ENCODE data around the gene LAMA3.

LAMA3 gene

DNA sequence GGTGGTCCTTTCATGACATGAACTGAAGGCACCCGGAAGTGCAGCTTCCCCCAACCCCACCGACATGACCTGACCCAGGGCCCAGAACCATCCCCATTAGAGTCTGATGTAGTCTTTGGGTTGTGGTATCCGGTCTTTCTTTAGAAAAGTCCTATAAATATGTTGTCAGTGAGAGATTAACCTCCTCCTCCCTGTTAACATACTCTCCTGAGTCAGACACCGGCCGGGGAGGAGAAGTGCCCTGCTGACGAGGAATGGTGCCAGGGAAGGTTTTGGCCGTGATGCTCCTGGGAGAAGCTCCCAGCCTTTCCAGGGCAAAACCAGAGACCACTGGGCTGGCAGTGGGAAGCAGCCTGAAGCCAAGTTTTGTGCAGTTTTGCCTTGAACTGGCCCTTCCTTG lies 109.0 kb downstream of the LAMA3 start:
- no peak overlapping the region for H3K27ac ChIP-seq (replicated peaks; ENCODE audit: low read length)
- no peak for DNase-seq (ENCODE audit: low spot score)
- peaks cover 0 to 1% of the 10 kb centered on the region in 2 donors for H3K4me1 ChIP-seq (ENCODE audit: control insufficient read depth in 2 of 2, insufficient read depth in 1 of 2, low read depth in 1 of 2, low read length in 2 of 2)
- no peak overlapping the region for H3K4me3 ChIP-seq (ENCODE audit: low read length in 2 of 2)
- H3K9ac ChIP-seq (ENCODE audit: low read depth, low read length, poor library complexity), result no peak overlapping the region
- no peak overlapping the region for H3K23ac ChIP-seq (ENCODE audit: low read depth, low read length, poor library complexity)
- no peak overlapping the region for H3K18ac ChIP-seq (ENCODE audit: low read length)
- H2AFZ ChIP-seq (ENCODE audit: low read length), result no peak overlapping the region
- no peak overlapping the region for H3K14ac ChIP-seq (ENCODE audit: low read length)
- H3K79me1 ChIP-seq (ENCODE audit: low read depth, low read length), result no peaks in the 10 kb centered on the region
- H2AK5ac ChIP-seq (ENCODE audit: low read depth, low read length), result no peak overlapping the region
- H4K8ac ChIP-seq (ENCODE audit: low read depth, low read length), result no peak overlapping the region
- H2BK15ac ChIP-seq (ENCODE audit: low read length), result no peak overlapping the region
- H2BK12ac ChIP-seq (ENCODE audit: low read length), result no peak overlapping the region
- no peak overlapping the region for H3K4ac ChIP-seq (ENCODE audit: low read length)
- no peak overlapping the region for H2BK120ac ChIP-seq (ENCODE audit: low read depth, low read length)
- no peaks in the 10 kb centered on the region for H3K27me3 ChIP-seq (ENCODE audit: control insufficient read depth in 3 of 3, insufficient read depth in 3 of 3, low read depth in 1 of 3, low read length in 3 of 3)
- no peaks in the 10 kb centered on the region for H3K36me3 ChIP-seq (replicated peaks in 1 of 2; ENCODE audit: control insufficient read depth in 2 of 2, insufficient read depth in 2 of 2, low read length in 2 of 2)
- no peaks in the 10 kb centered on the region for H3K9me3 ChIP-seq (replicated peaks in 1 of 2; ENCODE audit: control insufficient read depth in 2 of 2, insufficient read depth in 1 of 2, low read depth in 1 of 2, low read length in 2 of 2)
- H4K91ac ChIP-seq (ENCODE audit: low read depth, low read length, poor library complexity), result no peak overlapping the region
- no peak overlapping the region for H2BK5ac ChIP-seq (ENCODE audit: low read length)
- WGBS, 2 donors (ENCODE audit: extremely low coverage in 2 of 2, insufficient read length in 2 of 2, insufficient replicate concordance in 1 of 2), result no CpG with 5 or more reads among the region's 7 CpGs
- no peak overlapping the region for H3K4me2 ChIP-seq (ENCODE audit: insufficient read depth, low read length, poor library complexity, severe bottlenecking)

DNA sequence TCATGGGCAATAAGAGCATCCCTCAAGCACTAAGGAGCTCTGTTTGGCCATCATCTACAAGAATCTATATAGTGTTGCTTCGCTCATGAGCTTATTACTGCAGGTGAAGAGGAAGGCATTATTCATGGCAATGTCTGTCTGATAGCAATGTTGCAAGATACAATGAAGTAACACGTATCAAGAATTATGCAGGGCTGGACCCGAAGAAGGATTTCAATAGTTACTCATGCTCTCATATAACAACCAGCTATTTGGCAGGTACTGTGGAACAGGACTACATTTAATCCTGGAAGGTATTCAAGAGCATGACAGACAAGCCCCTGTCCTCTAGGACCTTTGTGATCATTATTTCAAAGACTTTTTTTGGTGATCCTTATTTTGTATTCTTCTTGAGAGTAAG lies 109.6 kb downstream of the LAMA3 start:
- WGBS, 2 donors (ENCODE audit: extremely low coverage in 2 of 2, insufficient read length in 2 of 2, insufficient replicate concordance in 1 of 2), result no CpG with 5 or more reads among the region's 3 CpGs
- H3K18ac ChIP-seq (ENCODE audit: low read length), result no peak overlapping the region
- H3K27me3 ChIP-seq (ENCODE audit: control insufficient read depth in 3 of 3, insufficient read depth in 3 of 3, low read depth in 1 of 3, low read length in 3 of 3), result no peaks in the 10 kb centered on the region
- no peak overlapping the region for H3K23ac ChIP-seq (ENCODE audit: low read depth, low read length, poor library complexity)
- H2BK12ac ChIP-seq (ENCODE audit: low read length), result no peak overlapping the region
- H3K4me3 ChIP-seq (ENCODE audit: low read length in 2 of 2), result no peak overlapping the region
- H3K9me3 ChIP-seq (replicated peaks in 1 of 2; ENCODE audit: control insufficient read depth in 2 of 2, insufficient read depth in 1 of 2, low read depth in 1 of 2, low read length in 2 of 2), result no peaks in the 10 kb centered on the region
- no peak overlapping the region for H2AFZ ChIP-seq (ENCODE audit: low read length)
- no peak for DNase-seq (ENCODE audit: low spot score)
- no peak overlapping the region for H2BK15ac ChIP-seq (ENCODE audit: low read length)
- H2AK5ac ChIP-seq (ENCODE audit: low read depth, low read length), result no peak overlapping the region
- H4K91ac ChIP-seq (ENCODE audit: low read depth, low read length, poor library complexity), result no peak overlapping the region
- H4K8ac ChIP-seq (ENCODE audit: low read depth, low read length), result no peak overlapping the region
- no peaks in the 10 kb centered on the region for H3K79me1 ChIP-seq (ENCODE audit: low read depth, low read length)
- H2BK5ac ChIP-seq (ENCODE audit: low read length), result no peak overlapping the region
- H3K14ac ChIP-seq (ENCODE audit: low read length), result no peak overlapping the region
- H3K4me1 ChIP-seq (ENCODE audit: control insufficient read depth in 2 of 2, insufficient read depth in 1 of 2, low read depth in 1 of 2, low read length in 2 of 2), result peaks cover 0 to 1% of the 10 kb centered on the region in 2 donors
- H3K9ac ChIP-seq (ENCODE audit: low read depth, low read length, poor library complexity), result no peak overlapping the region
- H3K4me2 ChIP-seq (ENCODE audit: insufficient read depth, low read length, poor library complexity, severe bottlenecking), result no peak overlapping the region
- no peak overlapping the region for H3K27ac ChIP-seq (replicated peaks; ENCODE audit: low read length)
- no peak overlapping the region for H3K4ac ChIP-seq (ENCODE audit: low read length)
- H3K36me3 ChIP-seq (replicated peaks in 1 of 2; ENCODE audit: control insufficient read depth in 2 of 2, insufficient read depth in 2 of 2, low read length in 2 of 2), result no peaks in the 10 kb centered on the region
- no peak overlapping the region for H2BK120ac ChIP-seq (ENCODE audit: low read depth, low read length)

DNA sequence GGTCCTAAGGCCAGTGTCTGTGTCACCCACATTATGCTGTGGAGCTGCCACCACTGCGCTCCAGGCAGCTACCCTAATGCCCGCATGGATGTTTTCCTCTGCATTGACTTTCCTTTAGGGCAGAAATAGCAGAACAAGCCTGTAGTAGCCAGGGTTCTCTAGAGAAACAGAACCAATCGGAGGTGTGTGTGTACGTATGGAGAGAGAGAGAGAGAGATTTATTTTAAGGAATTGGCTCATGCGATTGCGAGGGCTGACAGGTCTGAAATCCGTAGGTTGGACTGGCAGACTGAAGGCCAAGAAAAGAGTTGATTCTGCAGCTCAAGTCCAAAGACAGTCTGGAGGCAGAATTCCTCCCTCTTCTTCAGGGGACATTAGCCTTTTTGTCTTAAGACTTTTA lies 110.3 kb downstream of the LAMA3 start:
- Histone ChIP-seq H3K9me3 (replicated peaks in 1 of 2; ENCODE audit: control insufficient read depth in 2 of 2, insufficient read depth in 1 of 2, low read depth in 1 of 2, low read length in 2 of 2) (no peaks in the 10 kb centered on the region), H2AFZ (ENCODE audit: low read length) (no peak overlapping the region), H3K4me1 (ENCODE audit: control insufficient read depth in 2 of 2, insufficient read depth in 1 of 2, low read depth in 1 of 2, low read length in 2 of 2) (peaks cover 0 to 1% of the 10 kb centered on the region in 2 donors), H3K79me1 (ENCODE audit: low read depth, low read length) (no peaks in the 10 kb centered on the region), H3K18ac (ENCODE audit: low read length) (no peak overlapping the region), H2BK120ac (ENCODE audit: low read depth, low read length) (no peak overlapping the region), H3K14ac (ENCODE audit: low read length) (no peak overlapping the region), H3K27me3 (ENCODE audit: control insufficient read depth in 3 of 3, insufficient read depth in 3 of 3, low read depth in 1 of 3, low read length in 3 of 3) (no peaks in the 10 kb centered on the region), H3K4me3 (ENCODE audit: low read length in 2 of 2) (no peak overlapping the region), H2BK12ac (ENCODE audit: low read length) (no peak overlapping the region), H3K4me2 (ENCODE audit: insufficient read depth, low read length, poor library complexity, severe bottlenecking) (no peak overlapping the region), H2BK15ac (ENCODE audit: low read length) (no peak overlapping the region), H4K91ac (ENCODE audit: low read depth, low read length, poor library complexity) (no peak overlapping the region), H3K4ac (ENCODE audit: low read length) (no peak overlapping the region), H3K9ac (ENCODE audit: low read depth, low read length, poor library complexity) (no peak overlapping the region), H4K8ac (ENCODE audit: low read depth, low read length) (no peak overlapping the region), H2AK5ac (ENCODE audit: low read depth, low read length) (no peak overlapping the region), H2BK5ac (ENCODE audit: low read length) (no peak overlapping the region), H3K27ac (replicated peaks; ENCODE audit: low read length) (no peak overlapping the region), H3K23ac (ENCODE audit: low read depth, low read length, poor library complexity) (no peak overlapping the region), H3K36me3 (replicated peaks in 1 of 2; ENCODE audit: control insufficient read depth in 2 of 2, insufficient read depth in 2 of 2, low read length in 2 of 2) (no peaks in the 10 kb centered on the region)
- no peak for DNase-seq (ENCODE audit: low spot score)
- WGBS, 2 donors (ENCODE audit: extremely low coverage in 2 of 2, insufficient read length in 2 of 2, insufficient replicate concordance in 1 of 2), result 100% methylated on average over 3 of the region's 7 CpGs; no CpG with 5 or more reads in 1 of the 2 donors

DNA sequence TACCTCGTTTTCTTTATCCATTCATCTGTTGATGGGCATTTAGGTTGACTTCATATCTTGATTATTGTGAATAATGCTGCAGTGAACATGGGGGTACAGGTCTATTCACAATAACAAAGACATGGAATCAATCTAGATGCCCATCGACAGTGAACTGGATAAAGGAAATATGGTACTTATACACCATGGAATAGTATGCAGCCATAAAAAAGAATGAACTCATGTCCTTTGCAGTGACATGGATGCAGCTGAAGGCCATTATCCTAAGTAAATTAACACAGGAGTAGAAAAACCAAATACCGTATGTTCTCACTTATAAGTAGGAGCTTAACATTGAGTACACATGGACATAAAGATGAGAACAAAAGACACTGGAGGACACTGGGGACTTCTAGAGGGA lies 111.6 kb downstream of the LAMA3 start:
- DNase-seq (ENCODE audit: low spot score), result no peak
- H3K4me2 ChIP-seq (ENCODE audit: insufficient read depth, low read length, poor library complexity, severe bottlenecking), result no peak overlapping the region
- H3K27ac ChIP-seq (replicated peaks; ENCODE audit: low read length), result no peak overlapping the region
- no peak overlapping the region for H3K18ac ChIP-seq (ENCODE audit: low read length)
- no peaks in the 10 kb centered on the region for H3K79me1 ChIP-seq (ENCODE audit: low read depth, low read length)
- no peak overlapping the region for H4K8ac ChIP-seq (ENCODE audit: low read depth, low read length)
- no peak overlapping the region for H2BK12ac ChIP-seq (ENCODE audit: low read length)
- no CpG with 5 or more reads among the region's 3 CpGs for WGBS, 2 donors (ENCODE audit: extremely low coverage in 2 of 2, insufficient read length in 2 of 2, insufficient replicate concordance in 1 of 2)
- no peak overlapping the region for H2BK120ac ChIP-seq (ENCODE audit: low read depth, low read length)
- H3K27me3 ChIP-seq (ENCODE audit: control insufficient read depth in 3 of 3, insufficient read depth in 3 of 3, low read depth in 1 of 3, low read length in 3 of 3), result no peaks in the 10 kb centered on the region
- no peak overlapping the region for H2BK15ac ChIP-seq (ENCODE audit: low read length)
- no peak overlapping the region for H2AFZ ChIP-seq (ENCODE audit: low read length)
- no peaks in the 10 kb centered on the region for H3K9me3 ChIP-seq (replicated peaks in 1 of 2; ENCODE audit: control insufficient read depth in 2 of 2, insufficient read depth in 1 of 2, low read depth in 1 of 2, low read length in 2 of 2)
- H2BK5ac ChIP-seq (ENCODE audit: low read length), result no peak overlapping the region
- no peak overlapping the region for H3K4me3 ChIP-seq (ENCODE audit: low read length in 2 of 2)
- H3K23ac ChIP-seq (ENCODE audit: low read depth, low read length, poor library complexity), result no peak overlapping the region
- no peak overlapping the region for H4K91ac ChIP-seq (ENCODE audit: low read depth, low read length, poor library complexity)
- no peak overlapping the region for H3K9ac ChIP-seq (ENCODE audit: low read depth, low read length, poor library complexity)
- H3K14ac ChIP-seq (ENCODE audit: low read length), result no peak overlapping the region
- no peak overlapping the region for H3K4ac ChIP-seq (ENCODE audit: low read length)
- H3K36me3 ChIP-seq (replicated peaks in 1 of 2; ENCODE audit: control insufficient read depth in 2 of 2, insufficient read depth in 2 of 2, low read length in 2 of 2), result no peaks in the 10 kb centered on the region
- H2AK5ac ChIP-seq (ENCODE audit: low read depth, low read length), result no peak overlapping the region
- H3K4me1 ChIP-seq (ENCODE audit: control insufficient read depth in 2 of 2, insufficient read depth in 1 of 2, low read depth in 1 of 2, low read length in 2 of 2), result peaks cover 0 to 1% of the 10 kb centered on the region in 2 donors

Data from neuronal stem cell (in vitro differentiated cells).